Measurements from ENCODE around the gene BAZ2B. TPM values are rescaled to one million over a fixed set of nuclear protein-coding genes. Genes with fewer than 3 reads are reported as not detected.

Gene BAZ2B
- total RNA-seq, 1 donor from 2014 or later, result 101 TPM

- H3F3A ChIP-seq (ENCODE audit: low read depth), result no peaks in the 10 kb centered on the region
- H3K9me3 ChIP-seq (ENCODE audit: low read depth), result no peaks in the 10 kb centered on the region
- H2AFZ ChIP-seq (replicated peaks), result no peak overlapping the region
- no peak overlapping the region for H3K4me3 ChIP-seq
- peaks cover 6% of the 10 kb centered on the region for H4K20me1 ChIP-seq (ENCODE audit: low read depth)
- H3K4me1 ChIP-seq, result no peaks in the 10 kb centered on the region
- H3K27ac ChIP-seq, result no peak overlapping the region
- H3K36me3 ChIP-seq, result no peaks in the 10 kb centered on the region
- no peak for DNase-seq (ENCODE audit: low spot score)
- H3K27ac Mint-ChIP-seq, result no peak overlapping the region
- no peak overlapping the region for H3K4me3 Mint-ChIP-seq
- no peak for TF ChIP-seq EZH2phosphoT487 (IDR thresholded peaks at IDR 0.05)
- TF ChIP-seq, protein P1, sequence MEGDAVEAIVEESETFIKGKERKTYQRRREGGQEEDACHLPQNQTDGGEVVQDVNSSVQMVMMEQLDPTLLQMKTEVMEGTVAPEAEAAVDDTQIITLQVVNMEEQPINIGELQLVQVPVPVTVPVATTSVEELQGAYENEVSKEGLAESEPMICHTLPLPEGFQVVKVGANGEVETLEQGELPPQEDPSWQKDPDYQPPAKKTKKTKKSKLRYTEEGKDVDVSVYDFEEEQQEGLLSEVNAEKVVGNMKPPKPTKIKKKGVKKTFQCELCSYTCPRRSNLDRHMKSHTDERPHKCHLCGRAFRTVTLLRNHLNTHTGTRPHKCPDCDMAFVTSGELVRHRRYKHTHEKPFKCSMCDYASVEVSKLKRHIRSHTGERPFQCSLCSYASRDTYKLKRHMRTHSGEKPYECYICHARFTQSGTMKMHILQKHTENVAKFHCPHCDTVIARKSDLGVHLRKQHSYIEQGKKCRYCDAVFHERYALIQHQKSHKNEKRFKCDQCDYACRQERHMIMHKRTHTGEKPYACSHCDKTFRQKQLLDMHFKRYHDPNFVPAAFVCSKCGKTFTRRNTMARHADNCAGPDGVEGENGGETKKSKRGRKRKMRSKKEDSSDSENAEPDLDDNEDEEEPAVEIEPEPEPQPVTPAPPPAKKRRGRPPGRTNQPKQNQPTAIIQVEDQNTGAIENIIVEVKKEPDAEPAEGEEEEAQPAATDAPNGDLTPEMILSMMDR (IDR thresholded peaks at IDR 0.05), result no peak
- TF ChIP-seq EZH2 (IDR thresholded peaks at IDR 0.05), result no peak
- H3K9me3 Mint-ChIP-seq, result no peaks in the 10 kb centered on the region
- no peak overlapping the region for H3K4me2 ChIP-seq
- peaks cover 12% of the 10 kb centered on the region for H3K36me3 Mint-ChIP-seq
- H3K27me3 ChIP-seq, result no peaks in the 10 kb centered on the region
- H3K4me1 Mint-ChIP-seq, result no peaks in the 10 kb centered on the region
- peaks cover 14% of the 10 kb centered on the region for H3K79me2 ChIP-seq (ENCODE audit: low read depth)
- no peak overlapping the region for H3K9ac ChIP-seq
- H3K27me3 Mint-ChIP-seq (ENCODE audit: insufficient read depth, low read depth), result no peaks in the 10 kb centered on the region
These were observed 67.1 kb downstream of the BAZ2B start for GRCh38 chr2:159549234-159549633.

GRCh38 chr2:159546716-159547430 is 69.5 kb downstream of the BAZ2B start:
- Histone ChIP-seq H3K4me1 (no peaks in the 10 kb centered on the region), H2AFZ (replicated peaks) (no peak overlapping the region), H3K36me3 (no peaks in the 10 kb centered on the region), H3K4me3 (no peak overlapping the region), H3K9ac (no peak overlapping the region), H3K9me3 (ENCODE audit: low read depth) (no peaks in the 10 kb centered on the region), H3F3A (ENCODE audit: low read depth) (no peaks in the 10 kb centered on the region), H3K4me2 (no peak overlapping the region), H3K79me2 (ENCODE audit: low read depth) (peaks cover 13% of the 10 kb centered on the region), H4K20me1 (ENCODE audit: low read depth) (peaks cover 1% of the 10 kb centered on the region), H3K27me3 (no peaks in the 10 kb centered on the region), H3K27ac (no peak overlapping the region)
- H3K4me3 Mint-ChIP-seq, result no peak overlapping the region
- no peaks in the 10 kb centered on the region for H3K27me3 Mint-ChIP-seq (ENCODE audit: insufficient read depth, low read depth)
- TF ChIP-seq EZH2phosphoT487 (IDR thresholded peaks at IDR 0.05), result no peak
- TF ChIP-seq, protein P1 (IDR thresholded peaks at IDR 0.05), result no peak
- TF ChIP-seq EZH2 (IDR thresholded peaks at IDR 0.05), result no peak
- H3K9me3 Mint-ChIP-seq, result peaks cover 11% of the 10 kb centered on the region
- no peak overlapping the region for H3K27ac Mint-ChIP-seq
- peaks cover 22% of the 10 kb centered on the region for H3K36me3 Mint-ChIP-seq
- DNase-seq (ENCODE audit: low spot score), result no peak
- H3K4me1 Mint-ChIP-seq, result no peaks in the 10 kb centered on the region

DNA sequence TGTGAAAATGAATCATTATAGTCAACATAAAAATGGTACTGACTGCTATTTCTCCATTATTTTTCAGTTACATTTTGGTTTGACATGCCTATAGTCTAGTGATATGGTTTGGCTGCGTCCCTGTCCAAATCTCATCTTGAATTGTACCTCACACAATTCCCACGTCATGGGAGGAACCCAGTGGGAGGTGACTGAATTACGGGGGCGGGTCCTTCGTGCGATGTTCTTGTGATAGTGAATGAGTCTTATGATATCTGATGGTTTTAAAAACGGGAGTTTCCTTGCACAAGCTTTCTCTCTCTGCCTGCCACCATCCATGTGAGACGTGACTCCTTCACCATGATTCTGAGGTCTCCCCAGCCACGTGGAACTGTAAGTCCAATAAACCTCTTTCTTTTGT is 70.3 kb downstream of the BAZ2B start:
- Mint-ChIP-seq H3K4me1 (no peaks in the 10 kb centered on the region), H3K27me3 (ENCODE audit: insufficient read depth, low read depth) (no peaks in the 10 kb centered on the region), H3K36me3 (peaks cover 26% of the 10 kb centered on the region), H3K9me3 (peaks cover 15% of the 10 kb centered on the region), H3K27ac (no peak overlapping the region), H3K4me3 (no peak overlapping the region)
- no peak overlapping the region for H3K4me2 ChIP-seq
- no peaks in the 10 kb centered on the region for H3F3A ChIP-seq (ENCODE audit: low read depth)
- H3K27ac ChIP-seq, result no peak overlapping the region
- H4K20me1 ChIP-seq (ENCODE audit: low read depth), result no peaks in the 10 kb centered on the region
- no peaks in the 10 kb centered on the region for H3K36me3 ChIP-seq
- H3K9ac ChIP-seq, result no peak overlapping the region
- H2AFZ ChIP-seq (replicated peaks), result no peak overlapping the region
- peaks cover 19% of the 10 kb centered on the region for H3K79me2 ChIP-seq (ENCODE audit: low read depth)
- no peaks in the 10 kb centered on the region for H3K9me3 ChIP-seq (ENCODE audit: low read depth)
- H3K4me3 ChIP-seq, result no peak overlapping the region
- H3K27me3 ChIP-seq, result no peaks in the 10 kb centered on the region
- DNase-seq (ENCODE audit: low spot score), result no peak
- TF ChIP-seq EZH2phosphoT487 (IDR thresholded peaks at IDR 0.05), result no peak
- no peaks in the 10 kb centered on the region for H3K4me1 ChIP-seq

- H3K27me3 ChIP-seq, result no peaks in the 10 kb centered on the region
- H3K4me1 Mint-ChIP-seq, result no peaks in the 10 kb centered on the region
- no peak overlapping the region for H3K27ac Mint-ChIP-seq
- H3K36me3 ChIP-seq, result peaks cover 3% of the 10 kb centered on the region
- H3F3A ChIP-seq (ENCODE audit: low read depth), result no peaks in the 10 kb centered on the region
- no peak overlapping the region for H3K4me3 Mint-ChIP-seq
- DNase-seq (ENCODE audit: low spot score), result no peak
- peaks cover 27% of the 10 kb centered on the region for H3K79me2 ChIP-seq (ENCODE audit: low read depth)
- peaks cover 15% of the 10 kb centered on the region for H3K9me3 Mint-ChIP-seq
- no peak overlapping the region for H3K4me3 ChIP-seq
- no peaks in the 10 kb centered on the region for H3K27me3 Mint-ChIP-seq (ENCODE audit: insufficient read depth, low read depth)
- H2AFZ ChIP-seq (replicated peaks), result no peak overlapping the region
- H4K20me1 ChIP-seq (ENCODE audit: low read depth), result no peaks in the 10 kb centered on the region
- no peak overlapping the region for H3K27ac ChIP-seq
- H3K4me2 ChIP-seq, result no peak overlapping the region
- no peaks in the 10 kb centered on the region for H3K4me1 ChIP-seq
- no peak overlapping the region for H3K9ac ChIP-seq
- TF ChIP-seq EZH2phosphoT487 (IDR thresholded peaks at IDR 0.05) (no peak), EZH2 (IDR thresholded peaks at IDR 0.05) (no peak)
- TF ChIP-seq, protein P1 (IDR thresholded peaks at IDR 0.05), result no peak
- H3K9me3 ChIP-seq (ENCODE audit: low read depth), result no peaks in the 10 kb centered on the region
- H3K36me3 Mint-ChIP-seq, result peaks cover 29% of the 10 kb centered on the region
These were observed 71.3 kb downstream of the BAZ2B start for GRCh38 chr2:159545085-159545484.
